Stimulated activated CD8-positive, alpha-beta memory T cell treated with anti-CD3 and anti-CD28 coated beads, Interleukin-7, amount 100 ng/mL, for 4 hours (primary cell): ENCODE data around the gene UNCX.
"Not testable (repeated sequence)": the region's sequence is repeated elsewhere in the genome, so short reads cannot be mapped to it uniquely, and the experiment has no call there.

Experiments
- DNase-seq, 2 donors: peaks; one replicate each; pipeline ENCODE4 v3.0.0-alpha.2; 2020; ENCODE audit warnings: low read depth in 2 of 2

UNCX gene

GRCh38 chr7:1257863-1258262 lies 25.2 kb downstream of the UNCX start:
- no peak for DNase-seq

GRCh38 chr7:1259621-1260243 lies 27.1 kb downstream of the UNCX start:
- no peak for DNase-seq

- DNase-seq, result no peak
Observed at GRCh38 chr7:1260244-1260635, 27.6 kb downstream of the UNCX start.

- DNase-seq, result not testable (repeated sequence)
Observed at GRCh38 chr7:1261036-1261435, 28.4 kb downstream of the UNCX start.

- no peak for DNase-seq
Observed at GRCh38 chr7:1262441-1262840, 29.8 kb downstream of the UNCX start.

GRCh38 chr7:1263391-1263951 lies 30.8 kb downstream of the UNCX start:
- DNase-seq, result no peak

GRCh38 chr7:1264345-1265280 lies 31.9 kb downstream of the UNCX start:
- DNase-seq, result no peak

GRCh38 chr7:1267016-1267900 lies 34.6 kb downstream of the UNCX start:
- DNase-seq, result no peak

GRCh38 chr7:1268076-1268815 lies 35.6 kb downstream of the UNCX start:
- DNase-seq, result no peak

- DNase-seq, result no peak
Observed at GRCh38 chr7:1268866-1269265, 36.2 kb downstream of the UNCX start.

GRCh38 chr7:1269336-1269890 lies 36.7 kb downstream of the UNCX start:
- DNase-seq, result no peak

- DNase-seq, result no peak
Observed at GRCh38 chr7:1270181-1270580, 37.5 kb downstream of the UNCX start.

GRCh38 chr7:1271046-1271445 lies 38.4 kb downstream of the UNCX start:
- DNase-seq, result no peak

GRCh38 chr7:1271656-1272055 lies 39.0 kb downstream of the UNCX start:
- DNase-seq, result no peak

GRCh38 chr7:1272136-1272535 lies 39.5 kb downstream of the UNCX start:
- DNase-seq, result not testable (repeated sequence)

- no peak for DNase-seq
Observed at GRCh38 chr7:1274121-1274875, 41.6 kb downstream of the UNCX start.

GRCh38 chr7:1274876-1275375 lies 42.3 kb downstream of the UNCX start:
- no peak for DNase-seq

GRCh38 chr7:1275451-1276381 lies 43.0 kb downstream of the UNCX start:
- DNase-seq, result no peak
